ENCODE measurements around the gene DIAPH3.

DIAPH3 gene

GRCh38 chr13:59893266-59893665 lies 270.5 kb downstream of the DIAPH3 start:
- no peak for TF ChIP-seq CTCF (IDR thresholded peaks at IDR 0.05; ENCODE audit: insufficient read depth, low read depth, low read length, missing control alignments)
- no peak for DNase-seq (ENCODE audit: low read depth)
- H3K4me3 ChIP-seq (ENCODE audit: low read depth, low read length) = no peak overlapping the region

- TF ChIP-seq CTCF (IDR thresholded peaks at IDR 0.05; ENCODE audit: insufficient read depth, low read depth, low read length, missing control alignments) = no peak
Observed at GRCh38 chr13:59891053-59891452, 272.7 kb downstream of the DIAPH3 start.

GRCh38 chr13:59890054-59890453 lies 273.7 kb downstream of the DIAPH3 start:
- H3K4me3 ChIP-seq (ENCODE audit: low read depth, low read length) = no peak overlapping the region
- TF ChIP-seq CTCF (IDR thresholded peaks at IDR 0.05; ENCODE audit: insufficient read depth, low read depth, low read length, missing control alignments) = no peak
- no peak for DNase-seq (ENCODE audit: low read depth)

More at GRCh38 chr13:59891053-59891452, 272.7 kb downstream of the DIAPH3 start:
- no peak for DNase-seq (ENCODE audit: low read depth)
- no peak overlapping the region for H3K4me3 ChIP-seq (ENCODE audit: low read depth, low read length)

GRCh38 chr13:59888408-59888807 lies 275.3 kb downstream of the DIAPH3 start:
- H3K4me3 ChIP-seq (ENCODE audit: low read depth, low read length) = no peak overlapping the region
- TF ChIP-seq CTCF (IDR thresholded peaks at IDR 0.05; ENCODE audit: insufficient read depth, low read depth, low read length, missing control alignments) = no peak
- no peak for DNase-seq (ENCODE audit: low read depth)

GRCh38 chr13:59885076-59885475 lies 278.7 kb downstream of the DIAPH3 start:
- no peak for DNase-seq (ENCODE audit: low read depth)
- TF ChIP-seq CTCF (IDR thresholded peaks at IDR 0.05; ENCODE audit: insufficient read depth, low read depth, low read length, missing control alignments) = no peak
- no peak overlapping the region for H3K4me3 ChIP-seq (ENCODE audit: low read depth, low read length)

GRCh38 chr13:59883885-59884284 lies 279.8 kb downstream of the DIAPH3 start:
- no peak overlapping the region for H3K4me3 ChIP-seq (ENCODE audit: low read depth, low read length)
- no peak for DNase-seq (ENCODE audit: low read depth)
- TF ChIP-seq CTCF (IDR thresholded peaks at IDR 0.05; ENCODE audit: insufficient read depth, low read depth, low read length, missing control alignments) = no peak

- no peak for DNase-seq (ENCODE audit: low read depth)
- H3K4me3 ChIP-seq (ENCODE audit: low read depth, low read length) = no peak overlapping the region
- no peak for TF ChIP-seq CTCF (IDR thresholded peaks at IDR 0.05; ENCODE audit: insufficient read depth, low read depth, low read length, missing control alignments)
Observed at GRCh38 chr13:59880468-59880867, 283.3 kb downstream of the DIAPH3 start.
